NCI-H2107 treated with DMSO at 0.1 percent for 48 hours (cell line): ENCODE data around the gene ARHGEF25.
A peak's percentile ranks its signal among the peaks of the same experiment; 100 is the strongest.
"Not testable (repeated sequence)": the region's sequence is repeated elsewhere in the genome, so short reads cannot be mapped to it uniquely, and the experiment has no call there.

Experiments
- DNase-seq: peaks from one replicate; lab custom pipeline; 2025; ENCODE audit not compliant: unreplicated experiment; lab: John Stamatoyannopoulos, UW

Gene ARHGEF25

DNA sequence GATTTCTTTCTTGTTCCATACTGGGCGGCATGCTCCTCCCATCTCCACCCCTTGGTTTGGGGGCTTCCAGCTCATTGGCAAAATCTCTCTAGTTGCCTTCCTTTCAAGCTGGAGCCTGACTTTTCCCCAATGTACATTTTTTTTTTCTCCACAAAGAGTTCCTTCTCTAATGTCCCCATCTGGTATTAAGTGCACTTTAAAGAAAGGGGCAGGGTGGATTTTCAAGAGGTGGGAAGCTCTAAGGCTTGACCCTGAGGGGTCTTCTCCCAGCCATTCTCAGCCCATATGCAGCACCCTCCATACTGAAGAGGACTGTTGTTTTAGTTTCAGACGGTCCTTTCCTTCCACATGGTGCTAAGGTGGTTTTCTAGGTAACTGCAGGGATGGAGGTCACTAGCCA lies 26.1 kb upstream of the ARHGEF25 start:
- DNase-seq, result no peak

DNA sequence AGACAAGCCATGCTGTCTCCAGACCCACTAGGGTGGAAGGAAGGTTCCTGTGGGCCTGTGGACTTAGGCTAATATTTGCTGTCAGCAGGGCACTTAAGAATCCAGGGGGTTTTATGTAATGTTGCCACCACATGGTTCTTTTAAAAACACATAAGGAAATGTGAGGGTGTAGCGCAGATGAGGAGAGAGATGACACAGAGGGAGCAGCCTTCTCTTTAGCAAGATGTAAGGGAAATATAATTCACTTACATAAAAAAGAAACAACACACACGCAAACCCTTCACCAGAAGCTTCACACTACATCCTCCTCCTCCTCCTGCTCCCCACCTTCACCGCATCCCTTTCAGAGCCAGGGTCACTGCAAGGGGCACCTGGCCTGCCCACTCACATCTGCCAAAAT lies 25.1 kb upstream of the ARHGEF25 start:
- no peak for DNase-seq

DNA sequence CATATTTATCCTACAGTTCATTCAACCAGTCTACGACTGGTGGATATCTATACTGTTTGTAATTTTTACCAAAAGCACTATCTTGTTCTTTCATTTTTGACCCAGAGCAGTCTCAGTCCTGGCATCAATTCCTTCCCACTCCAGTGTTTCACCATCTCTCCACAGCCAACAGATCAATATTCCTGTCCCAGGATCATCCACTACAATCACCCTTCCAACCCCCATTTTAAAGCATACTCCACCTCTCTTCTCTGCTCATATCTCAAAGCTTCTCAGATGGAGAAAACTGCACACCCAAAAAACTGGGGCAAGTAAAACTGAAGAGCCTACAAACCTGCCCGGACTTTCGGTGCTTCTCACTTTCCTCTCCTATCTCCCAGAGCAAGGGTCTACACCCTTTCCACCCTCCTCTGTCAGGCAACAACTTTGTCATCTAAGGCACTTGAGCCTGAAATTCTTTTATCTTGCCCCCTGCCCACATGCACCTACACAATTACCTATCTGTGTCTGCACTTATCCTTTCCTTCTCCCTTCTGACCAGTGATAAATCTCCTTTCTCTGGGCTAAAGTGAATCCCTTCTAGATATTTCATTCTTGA lies 24.3 kb upstream of the ARHGEF25 start:
- no peak for DNase-seq

DNA sequence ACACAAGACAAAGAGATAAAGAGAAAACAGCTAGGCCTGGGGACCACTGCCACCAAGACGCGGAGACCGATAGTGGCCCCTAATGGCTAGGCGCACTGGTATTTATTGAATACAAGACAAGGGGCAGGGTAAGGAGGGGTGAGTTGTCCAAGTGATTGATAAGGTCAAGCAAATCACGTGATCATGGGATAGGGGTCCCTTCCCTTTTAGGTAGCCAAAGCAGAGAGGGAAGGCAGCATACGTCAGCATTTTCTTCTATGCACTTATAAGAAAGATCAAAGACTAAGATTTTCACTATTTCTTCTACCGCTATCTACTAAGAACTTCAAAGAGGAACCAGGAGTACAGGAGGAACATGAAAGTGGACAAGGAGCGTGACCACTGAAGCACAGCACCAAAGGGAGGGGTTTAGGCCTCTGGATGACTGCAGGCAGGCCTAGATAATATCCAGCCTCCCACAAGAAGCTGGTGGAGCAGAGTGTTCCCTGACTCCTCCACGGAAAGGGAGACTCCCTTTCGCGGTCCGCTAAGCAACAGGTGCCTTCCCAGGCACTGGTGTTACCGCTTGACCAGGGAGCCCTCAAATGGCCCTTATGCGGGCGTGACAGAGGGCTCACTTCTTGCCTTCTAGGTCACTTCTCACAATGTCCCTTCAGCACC lies 22.2 kb upstream of the ARHGEF25 start:
- DNase-seq, result not testable (repeated sequence)

DNA sequence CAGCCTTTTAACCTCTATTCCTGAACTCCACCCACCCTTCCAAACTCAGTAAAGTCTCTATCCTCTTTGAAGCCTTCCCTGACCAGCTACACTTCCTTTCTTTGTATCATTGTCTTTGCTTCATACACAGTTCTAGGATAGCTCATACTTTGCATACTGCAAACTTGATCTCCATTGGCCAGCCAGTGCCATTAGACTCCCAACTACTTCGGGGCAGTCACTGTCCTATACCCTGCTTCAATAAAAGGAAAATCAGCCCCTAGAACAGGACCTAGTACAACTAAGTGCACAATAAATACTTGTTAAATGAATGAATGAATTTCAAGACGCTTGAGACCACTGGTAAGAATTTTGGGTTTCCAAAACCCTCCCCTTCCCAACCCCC lies 20.8 kb upstream of the ARHGEF25 start:
- no peak for DNase-seq

DNA sequence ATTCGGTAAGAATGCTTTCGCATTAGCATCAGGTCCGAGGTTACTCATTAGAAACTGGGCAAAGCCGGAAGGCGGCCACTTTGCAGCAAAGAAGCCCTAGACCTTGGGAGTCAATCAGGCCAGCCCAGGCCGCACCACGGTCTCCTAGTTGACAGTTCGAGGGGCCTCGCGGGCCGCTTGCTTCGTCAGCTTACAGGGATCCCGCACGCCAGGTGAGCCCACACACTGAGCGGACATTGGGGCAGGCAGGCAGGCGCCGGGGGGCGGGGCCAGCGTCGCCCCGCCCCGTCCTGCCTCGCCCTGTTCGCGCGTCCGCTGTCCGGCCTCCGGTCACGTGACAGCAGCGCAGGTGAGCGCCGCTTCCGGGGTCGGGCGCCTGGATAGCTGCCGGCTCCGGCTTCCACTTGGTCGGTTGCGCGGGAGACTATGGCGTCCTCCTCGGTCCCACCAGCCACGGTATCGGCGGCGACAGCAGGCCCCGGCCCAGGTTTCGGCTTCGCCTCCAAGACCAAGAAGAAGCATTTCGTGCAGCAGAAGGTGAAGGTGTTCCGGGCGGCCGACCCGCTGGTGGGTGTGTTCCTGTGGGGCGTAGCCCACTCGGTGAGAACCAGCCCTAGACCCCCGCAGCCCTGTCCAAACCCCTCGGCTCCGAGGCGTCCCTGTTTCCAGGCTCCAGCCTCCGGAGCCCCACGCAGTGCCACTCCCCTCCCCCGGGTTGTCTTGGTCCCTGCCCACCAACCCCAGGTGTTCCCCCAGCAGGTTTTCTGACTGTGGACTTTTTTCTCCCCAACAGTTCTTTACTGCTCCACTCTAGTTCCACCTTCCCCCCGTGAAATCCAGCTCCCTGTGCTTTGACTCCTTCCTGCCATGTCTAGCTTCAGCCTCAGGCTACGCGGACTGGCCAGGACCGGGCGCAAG lies 20.1 kb upstream of the ARHGEF25 start, which contains the start of gene PIP4K2C:
PIP4K2C (plus strand) TSS at position 329 of the 918 bp plus-strand sequence; CDS start at position 427, 98 bp downstream.
- DNase-seq, result peak; percentile 76

DNA sequence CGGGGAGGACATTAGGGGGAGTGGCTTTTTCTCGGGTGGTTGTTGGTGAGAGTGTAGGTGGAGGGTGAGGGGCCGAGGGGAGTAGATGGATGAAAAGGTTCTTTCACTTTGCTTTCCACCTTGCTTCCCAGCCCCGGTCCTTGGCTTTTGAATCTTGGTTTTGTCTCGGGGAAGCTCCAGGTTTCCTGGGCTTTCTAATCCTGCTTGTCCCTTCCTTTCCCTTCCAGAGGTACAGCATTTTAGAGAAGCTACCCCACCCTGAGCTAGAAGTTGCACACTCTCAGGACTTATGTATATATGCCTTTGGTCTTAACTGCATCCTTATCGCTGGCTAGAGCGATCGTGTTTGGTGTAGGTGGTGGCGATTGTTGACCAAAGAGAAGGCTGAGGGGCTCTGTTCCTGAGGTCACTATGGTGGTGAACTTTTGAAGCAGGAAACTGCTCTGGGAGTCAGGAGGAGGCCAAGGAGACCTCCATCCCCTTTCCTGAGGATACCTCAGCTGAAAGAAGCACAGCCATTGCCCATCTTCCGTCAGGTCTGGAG lies 19.4 kb upstream of the ARHGEF25 start:
- DNase-seq, result no peak

DNA sequence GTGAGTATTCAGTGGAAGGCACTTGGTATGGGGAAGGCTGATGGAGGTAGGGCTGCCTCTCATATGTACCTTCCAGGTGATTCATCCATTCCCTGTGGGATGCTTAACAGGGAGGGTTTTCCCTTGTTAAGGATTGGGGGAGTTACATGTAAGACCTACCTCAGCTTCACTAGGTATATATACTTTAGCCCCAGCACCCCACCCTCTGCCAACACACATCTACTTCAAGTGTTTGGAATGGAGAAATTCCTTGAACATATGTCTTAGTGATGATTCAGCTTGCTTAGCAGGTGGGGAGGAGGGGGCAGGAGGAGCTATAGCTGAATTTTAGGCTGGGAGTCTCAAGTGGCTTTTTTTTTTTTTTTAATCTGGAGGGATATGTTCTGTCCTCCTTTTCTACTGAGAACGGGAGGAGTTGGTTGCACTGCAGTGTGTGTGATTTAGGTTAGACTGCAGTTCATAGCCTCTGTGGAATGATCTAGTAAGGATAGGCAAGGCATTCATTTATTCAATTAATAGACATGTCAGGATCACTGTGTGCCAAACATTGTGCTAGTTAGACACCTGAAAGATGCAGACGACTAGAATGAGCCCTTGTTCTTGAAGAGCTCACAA lies 18.6 kb upstream of the ARHGEF25 start:
- no peak for DNase-seq

DNA sequence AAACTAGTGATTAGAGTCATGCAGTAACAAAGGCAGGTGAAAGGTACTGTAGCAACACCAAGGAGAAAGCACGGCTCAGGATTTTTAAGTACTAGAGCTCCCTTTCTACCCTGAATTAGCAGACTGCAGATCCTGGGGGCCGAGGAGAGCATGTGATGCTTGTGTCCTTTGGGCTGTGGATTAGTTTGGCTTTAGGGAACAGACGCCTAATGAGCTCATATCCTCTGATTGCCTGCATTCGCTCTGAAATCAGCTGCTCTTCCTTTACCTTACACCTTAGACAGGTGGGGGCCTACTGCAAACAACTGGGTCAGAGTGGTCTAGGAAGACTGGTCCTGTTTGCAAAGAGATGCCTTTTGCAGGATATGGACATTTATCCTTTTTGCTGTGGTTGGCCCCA lies 18.0 kb upstream of the ARHGEF25 start:
- DNase-seq, result no peak

DNA sequence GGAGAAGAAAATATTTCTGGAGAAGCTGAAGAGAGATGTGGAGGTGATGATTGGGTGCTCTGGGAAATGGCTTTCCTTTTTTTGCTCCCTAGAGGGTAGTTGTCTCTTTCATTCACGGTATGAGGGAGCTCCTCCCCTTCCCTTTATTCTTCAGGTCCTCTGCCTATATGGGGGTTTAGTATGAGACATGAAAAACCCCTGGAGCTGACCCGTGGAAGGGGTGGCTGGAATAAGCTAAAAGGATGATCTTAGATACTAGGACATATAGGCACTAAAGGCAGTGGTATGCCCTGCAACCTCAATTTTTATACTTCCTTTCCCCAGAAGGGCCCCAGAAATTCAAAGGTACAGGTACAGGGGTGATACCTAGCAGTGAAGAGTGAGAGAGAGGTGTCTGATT lies 10.8 kb upstream of the ARHGEF25 start:
- no peak for DNase-seq

DNA sequence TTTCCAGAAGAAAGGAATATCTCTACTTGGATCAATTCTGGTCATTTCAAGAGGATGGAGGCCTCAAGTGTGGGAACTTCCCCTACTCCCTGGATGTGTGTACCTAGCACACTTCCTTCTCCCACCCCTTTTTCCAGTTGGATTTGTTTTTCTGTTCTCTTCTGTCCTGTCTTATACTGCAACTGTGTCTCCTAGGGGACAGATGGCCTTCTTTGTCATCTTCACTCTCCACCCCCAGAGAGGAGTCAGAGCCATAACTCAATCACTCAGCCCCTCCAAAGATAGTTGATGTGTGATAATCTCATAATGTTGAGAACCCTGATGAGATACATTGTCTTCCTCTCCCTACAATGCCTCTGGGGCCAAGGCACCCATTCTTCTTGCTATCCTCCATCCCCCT lies 8.7 kb upstream of the ARHGEF25 start:
- no peak for DNase-seq

DNA sequence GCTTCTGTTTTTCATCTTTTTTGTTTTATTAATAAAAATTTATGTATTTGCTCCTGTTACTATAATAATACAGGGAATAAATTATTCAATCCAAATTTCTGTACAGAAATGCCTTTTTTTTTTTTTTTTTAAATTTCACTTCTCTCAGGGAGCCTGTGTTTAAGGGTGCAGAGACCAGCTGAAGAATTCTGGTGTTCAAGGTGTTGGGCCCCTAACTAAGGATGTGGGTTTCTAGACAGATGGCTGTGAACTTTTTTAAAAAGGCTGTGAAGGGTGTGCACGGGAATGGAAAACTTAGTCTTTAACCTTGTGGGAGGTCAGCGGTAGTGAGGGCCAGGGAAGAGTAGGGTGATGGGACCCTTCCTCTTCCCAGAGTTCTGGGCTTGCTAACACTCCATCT lies 7.9 kb upstream of the ARHGEF25 start:
- DNase-seq, result no peak

DNA sequence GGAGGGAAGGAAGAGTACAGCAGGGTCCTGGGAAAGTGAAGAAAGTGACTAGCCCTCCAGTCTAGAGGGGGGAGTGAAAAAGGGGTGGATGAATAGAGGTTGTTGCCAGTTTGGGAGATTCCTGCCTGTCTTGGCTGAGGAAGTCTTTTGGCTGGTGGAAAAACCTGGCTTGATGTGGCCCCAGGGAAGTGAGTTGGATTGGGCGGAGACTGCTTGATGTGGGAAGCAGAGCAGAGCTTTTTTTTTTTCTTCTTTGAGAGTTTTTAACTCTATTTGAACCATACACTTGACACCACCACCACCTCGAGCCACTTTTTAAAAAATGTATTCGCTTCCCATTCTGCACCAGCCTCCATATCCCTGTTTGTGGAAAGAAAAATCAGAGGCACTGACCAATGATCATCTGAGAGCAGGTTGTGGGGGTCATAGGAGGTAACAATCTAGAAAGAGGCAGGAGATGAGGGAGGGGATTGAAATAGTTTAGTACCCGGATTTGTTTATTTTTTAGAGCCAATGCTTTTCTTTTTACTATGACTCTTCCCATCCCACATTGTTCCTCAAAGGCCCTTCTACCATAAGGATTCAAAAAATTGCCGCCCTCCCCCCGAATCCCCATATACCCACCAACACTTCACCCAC lies 7.3 kb upstream of the ARHGEF25 start:
- peak; percentile 39 for DNase-seq

DNA sequence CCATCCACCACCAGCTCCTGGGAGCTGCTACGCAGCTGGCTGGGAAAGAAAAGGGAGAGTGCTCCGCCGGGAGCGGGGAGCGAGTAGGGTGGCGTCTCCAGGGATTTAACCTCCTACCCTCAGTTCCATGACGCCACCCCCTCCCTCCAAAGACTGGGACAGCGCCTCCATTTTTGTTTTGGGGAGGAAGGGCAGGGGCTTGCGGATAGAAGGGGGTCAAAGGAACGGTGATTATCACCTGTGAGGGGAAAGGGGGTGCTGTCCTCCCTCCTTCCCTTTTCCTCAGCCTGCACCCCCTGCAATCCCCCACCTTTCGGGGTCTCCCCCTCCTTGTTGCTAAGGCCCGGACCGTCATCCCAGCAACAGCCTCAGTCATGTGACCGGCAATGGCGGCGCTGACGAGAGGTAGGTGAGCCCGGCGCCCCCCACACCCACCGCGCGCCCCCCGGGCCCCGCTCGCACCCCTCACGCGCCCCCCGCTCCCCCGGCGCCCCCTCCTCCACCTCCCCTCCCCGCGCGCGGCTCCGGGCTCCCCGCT lies 6.7 kb upstream of the ARHGEF25 start, which contains the start of gene DTX3:
DTX3 (plus strand) TSS at position 371 of the 538 bp plus-strand sequence. CDS start 1,694 bp downstream, outside the sequence.
- DNase-seq, result peak; percentile 76

DNA sequence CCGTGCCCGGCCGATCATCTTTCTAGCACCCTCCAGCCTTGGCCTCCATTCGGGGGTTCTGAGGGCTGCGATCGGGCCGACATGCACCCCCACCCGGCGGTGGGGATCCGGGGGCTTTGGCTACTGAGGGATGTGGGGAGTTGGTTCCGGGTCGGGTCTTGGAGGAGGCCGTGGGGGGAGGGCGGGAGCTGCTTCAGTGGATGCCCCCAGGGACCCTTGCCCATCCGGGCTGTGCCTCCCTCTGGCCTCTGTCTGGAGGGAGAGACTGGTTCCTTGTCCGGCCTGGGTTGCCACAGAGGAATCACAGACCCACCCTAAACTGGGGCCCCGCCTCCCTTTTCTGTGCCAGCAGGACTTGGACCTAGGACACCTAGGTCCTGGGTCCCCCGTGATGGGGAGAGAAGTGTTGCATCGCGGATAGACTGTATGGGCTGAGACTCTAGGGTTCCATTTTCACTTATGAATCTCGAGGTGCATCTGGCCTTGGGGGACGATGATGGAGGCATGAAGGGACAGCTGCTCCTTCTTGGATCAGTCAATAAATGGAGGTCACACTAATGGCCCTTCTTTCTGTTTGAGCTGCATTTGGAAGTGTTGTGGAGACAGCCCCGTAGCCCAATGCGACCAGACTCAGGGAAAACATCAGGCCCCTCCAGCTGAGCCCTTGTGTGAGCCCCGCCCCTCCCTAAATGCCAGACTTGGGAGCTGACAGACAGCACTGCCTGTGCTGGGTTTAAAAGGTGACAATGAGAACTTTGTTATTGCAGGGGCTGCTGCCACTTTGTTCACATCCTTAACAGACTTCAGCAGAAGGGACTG lies 6.0 kb upstream of the ARHGEF25 start:
- no peak for DNase-seq

DNA sequence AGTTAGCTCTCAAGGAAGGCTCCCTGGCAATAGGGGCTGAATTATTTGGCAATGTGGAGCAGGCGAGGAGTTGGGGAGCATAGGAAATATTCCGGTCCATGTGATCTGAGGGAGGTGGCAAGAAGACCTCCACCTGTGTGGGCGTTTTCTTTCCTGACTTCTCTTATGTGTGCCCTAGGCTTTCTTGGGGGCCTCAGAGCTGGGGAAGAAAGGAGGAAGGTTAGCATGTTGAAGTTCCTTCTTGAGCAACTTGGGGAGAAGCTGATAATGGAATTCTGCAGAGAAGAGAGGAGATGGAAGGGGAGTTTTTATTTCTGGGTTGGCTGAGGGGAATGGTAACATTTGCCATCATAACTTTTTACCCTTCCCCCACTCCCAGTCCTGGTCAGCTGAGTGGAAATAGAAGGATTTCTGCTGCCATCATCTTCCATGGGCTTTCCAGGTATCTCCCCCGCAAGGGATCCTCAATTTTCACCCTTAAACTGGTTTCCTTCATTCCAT lies 5.4 kb upstream of the ARHGEF25 start:
- no peak for DNase-seq

DNA sequence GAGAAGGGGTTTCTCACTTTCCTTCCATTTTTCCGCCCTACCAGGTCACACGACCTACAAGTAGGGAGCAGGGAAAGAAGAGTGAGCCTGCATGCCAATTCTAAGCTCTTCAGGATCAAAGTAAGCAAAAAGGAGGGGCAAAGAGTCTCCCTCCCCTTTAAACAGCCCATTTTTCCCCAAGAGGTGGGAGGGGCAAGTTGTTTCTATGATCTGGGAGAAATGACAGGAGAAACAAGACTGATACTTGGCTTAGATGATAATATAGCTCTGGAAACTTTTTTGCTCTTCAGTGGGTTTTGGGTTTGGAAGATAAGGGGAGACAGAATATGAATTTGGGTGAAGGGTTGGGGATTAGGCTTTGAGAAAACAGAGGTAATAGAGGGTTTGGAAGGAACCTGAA lies 4.8 kb upstream of the ARHGEF25 start:
- DNase-seq, result no peak

DNA sequence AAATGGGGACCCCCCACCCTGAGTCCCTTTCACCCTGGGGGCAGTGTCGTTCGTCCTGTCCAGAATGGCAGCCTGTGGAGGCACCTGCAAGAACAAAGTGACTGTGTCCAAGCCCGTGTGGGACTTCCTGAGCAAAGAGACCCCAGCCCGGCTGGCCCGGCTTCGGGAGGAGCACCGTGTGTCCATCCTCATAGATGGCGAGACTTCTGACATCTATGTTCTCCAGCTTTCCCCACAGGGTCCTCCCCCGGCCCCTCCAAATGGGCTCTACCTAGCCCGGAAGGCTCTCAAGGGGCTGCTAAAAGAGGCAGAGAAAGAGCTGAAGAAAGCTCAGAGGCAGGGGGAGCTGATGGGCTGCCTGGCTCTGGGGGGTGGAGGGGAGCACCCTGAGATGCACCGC lies 4.4 kb upstream of the ARHGEF25 start:
- DNase-seq, result no peak

DNA sequence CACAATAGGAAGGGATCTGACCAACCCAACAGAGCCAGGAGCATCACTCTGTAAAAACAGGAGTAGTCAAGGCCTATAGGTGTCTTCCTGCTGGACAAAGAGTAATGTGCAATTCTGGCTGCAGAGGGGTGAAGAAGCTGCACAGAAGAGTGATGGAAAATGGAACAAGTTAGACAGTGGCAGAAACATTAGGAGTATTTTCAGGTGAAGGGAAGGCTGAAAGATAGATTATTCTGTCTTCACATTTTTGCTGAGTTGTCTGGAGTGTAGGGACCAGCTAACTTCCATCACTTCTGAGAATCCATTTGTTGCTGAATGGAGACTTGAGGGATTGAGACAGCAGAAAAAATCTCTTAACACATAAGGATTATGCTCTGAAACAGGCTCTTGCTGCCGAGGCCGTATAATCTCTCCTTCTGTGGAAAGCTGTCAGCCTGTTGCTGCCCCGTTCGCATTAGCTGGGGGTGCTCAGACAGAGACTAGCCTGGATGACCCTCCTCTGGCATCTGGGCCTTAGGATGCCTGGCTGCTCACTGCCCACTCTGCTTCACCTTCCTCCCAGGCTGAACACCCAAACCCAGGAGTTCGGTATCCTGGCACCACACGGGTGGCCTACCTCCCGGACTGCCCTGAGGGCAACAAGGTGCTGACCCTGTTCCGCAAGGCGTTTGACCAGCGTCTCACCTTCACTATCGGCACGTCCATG lies 3.1 kb upstream of the ARHGEF25 start:
- DNase-seq, result no peak
